T follicular helper cell (primary cell): ENCODE results near the gene AMFR.

ENCODE experiments used
- DNase-seq: peaks from one replicate; pipeline ENCODE4 v3.0.0-alpha.2; 2020; ENCODE audit warnings: low read depth

Gene AMFR

DNA sequence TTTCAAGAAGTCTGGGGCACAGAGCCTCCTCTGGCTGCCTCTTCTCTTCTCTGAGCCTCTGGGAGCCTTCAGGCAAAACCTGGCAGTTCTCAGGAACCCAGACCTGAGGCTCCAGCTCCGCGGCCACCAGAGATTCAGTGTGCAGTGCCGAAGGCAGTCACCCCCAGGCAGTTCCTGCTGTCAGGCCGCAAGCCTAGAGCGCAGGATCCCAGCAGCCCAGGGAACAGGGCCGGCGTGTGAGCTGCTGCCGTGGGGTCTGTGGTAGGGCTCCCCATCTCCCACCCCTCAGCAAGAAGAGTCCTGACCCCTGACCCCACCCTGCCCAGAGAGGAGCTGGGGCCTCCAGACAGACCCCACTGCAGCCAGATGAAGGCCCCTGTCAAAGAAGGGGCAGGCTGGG, 78.2 kb downstream of the AMFR start:
- DNase-seq: no peak

- DNase-seq: no peak
Observed at GRCh38 chr16:56346131-56346890, 79.0 kb downstream of the AMFR start.

- no peak for DNase-seq
Observed at GRCh38 chr16:56345406-56346050, 79.8 kb downstream of the AMFR start.

- DNase-seq: no peak
Observed at GRCh38 chr16:56344518-56345405, 80.6 kb downstream of the AMFR start.

DNA sequence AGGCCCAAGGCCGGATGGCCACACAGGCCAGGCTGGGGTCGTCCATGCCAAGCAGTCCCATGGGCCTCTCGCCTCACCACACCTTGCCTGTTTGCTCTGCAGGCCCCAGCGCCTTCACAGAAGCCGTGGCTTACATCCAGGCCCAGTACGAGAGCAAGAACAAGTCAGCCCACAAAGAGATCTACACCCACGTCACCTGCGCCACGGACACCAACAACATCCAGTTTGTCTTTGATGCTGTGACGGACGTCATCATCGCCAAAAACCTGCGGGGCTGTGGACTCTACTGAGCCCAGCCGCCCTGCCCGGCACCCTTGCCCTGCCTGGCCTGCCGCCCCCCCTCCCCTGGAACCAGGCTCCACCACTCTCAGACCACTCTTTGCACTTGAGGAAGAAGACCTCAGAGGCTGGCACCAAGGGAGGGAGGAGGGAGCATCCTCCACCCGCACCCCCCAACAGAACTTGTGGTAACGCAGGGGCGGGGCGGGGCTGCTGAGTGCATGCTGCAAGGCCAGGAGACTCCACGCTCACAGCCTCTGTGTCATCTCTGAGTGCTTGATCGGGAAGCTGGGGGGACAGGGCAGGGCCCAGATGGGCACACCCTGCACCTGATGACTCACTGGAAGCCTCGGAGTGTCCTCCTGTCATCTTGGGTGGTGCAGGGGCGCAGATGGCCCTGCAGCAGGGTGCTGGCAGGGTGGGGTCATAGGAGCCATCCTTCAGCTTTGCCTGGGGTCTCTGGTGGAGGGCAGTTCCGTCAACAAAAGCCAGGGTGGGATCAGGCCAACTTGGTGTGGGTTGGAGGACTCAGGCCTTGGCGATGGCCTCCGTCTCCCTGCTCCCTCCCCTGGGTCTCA, 81.5 kb downstream of the AMFR start:
- no peak for DNase-seq

DNA sequence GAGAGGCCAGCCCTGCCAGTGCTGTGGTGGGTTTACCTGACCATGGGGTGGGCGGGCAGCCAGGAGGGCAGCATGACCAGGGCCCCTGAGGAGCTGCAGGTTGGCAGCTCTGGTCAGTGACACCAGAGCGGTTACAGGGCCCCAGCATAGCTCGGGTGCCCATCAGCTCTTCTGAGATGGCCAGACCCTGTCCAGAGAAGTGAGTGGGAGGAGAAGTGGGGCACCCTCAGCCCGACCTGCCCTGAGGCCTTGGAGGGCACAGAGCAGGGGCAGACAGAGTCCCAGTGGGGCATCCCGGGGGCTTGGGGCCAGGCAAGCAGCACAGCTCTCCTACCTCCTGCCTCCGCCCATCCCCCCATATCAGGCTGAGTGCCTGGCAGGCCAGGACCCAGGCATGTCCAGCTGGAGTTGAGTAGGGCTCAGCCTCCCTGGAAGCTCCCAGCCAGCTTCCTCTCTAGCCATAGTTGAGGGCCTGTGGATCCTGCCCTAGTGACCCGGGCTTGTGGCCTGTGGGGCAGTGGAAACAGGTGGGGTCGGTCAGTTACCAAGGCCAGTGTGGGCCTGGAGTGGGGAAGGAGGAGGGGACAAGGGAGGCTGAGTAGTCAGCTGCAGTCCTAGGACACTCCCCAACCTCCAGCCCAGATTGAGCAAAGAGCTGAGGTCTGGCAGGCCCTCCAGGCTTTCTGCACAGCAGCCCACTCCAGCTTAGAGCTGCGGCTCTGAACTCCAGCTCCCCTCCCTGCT, 83.5 kb downstream of the AMFR start:
- DNase-seq: no peak

GRCh38 chr16:56340864-56341365, 84.4 kb downstream of the AMFR start:
- no peak for DNase-seq

- DNase-seq: no peak
Observed at GRCh38 chr16:56340416-56340815, 84.9 kb downstream of the AMFR start.

DNA sequence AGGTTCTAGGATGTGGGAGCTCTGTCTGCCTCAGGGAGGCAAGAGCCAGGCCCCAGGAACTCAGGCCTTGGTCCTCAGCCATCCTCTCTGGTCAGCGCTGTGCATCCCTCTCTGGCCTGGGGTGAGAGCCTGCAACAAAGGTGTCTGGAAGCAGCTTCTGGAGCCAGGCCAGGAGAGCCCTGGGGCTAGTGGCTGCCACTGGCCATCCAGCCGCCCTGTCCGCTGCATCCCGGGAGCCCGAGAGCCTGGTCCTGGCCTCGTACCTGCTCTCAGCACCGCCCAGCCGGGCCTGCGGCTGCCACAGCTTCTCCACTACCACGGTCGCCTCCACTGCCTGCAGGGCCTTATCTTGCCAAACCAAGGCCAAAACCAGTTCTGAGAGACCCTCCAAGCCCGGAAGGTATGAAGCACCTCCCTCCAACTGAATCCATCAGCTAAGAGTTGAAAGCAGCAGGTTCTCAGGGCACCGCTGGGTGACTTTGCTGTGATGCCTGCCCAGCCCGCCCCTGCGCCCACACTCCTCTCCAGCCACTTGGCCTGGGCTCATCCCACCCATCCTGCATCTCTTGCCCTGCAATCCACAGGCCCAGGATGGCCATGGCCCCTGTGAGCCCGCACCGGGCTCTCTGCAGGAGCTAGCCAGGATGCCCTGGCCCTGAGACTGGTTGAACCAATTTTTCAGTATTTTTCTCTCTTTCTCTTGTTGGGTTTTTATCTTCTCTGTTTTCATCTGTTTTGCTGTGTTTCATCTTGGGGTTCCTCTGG, 85.7 kb downstream of the AMFR start:
- no peak for DNase-seq

- DNase-seq: no peak
Observed at GRCh38 chr16:56338566-56339318, 86.6 kb downstream of the AMFR start.

GRCh38 chr16:56337858-56338325, 87.5 kb downstream of the AMFR start:
- DNase-seq: no peak

GRCh38 chr16:56337131-56337857, 88.1 kb downstream of the AMFR start:
- DNase-seq: no peak

- DNase-seq: no peak
Observed at GRCh38 chr16:56336711-56337110, 88.6 kb downstream of the AMFR start.

DNA sequence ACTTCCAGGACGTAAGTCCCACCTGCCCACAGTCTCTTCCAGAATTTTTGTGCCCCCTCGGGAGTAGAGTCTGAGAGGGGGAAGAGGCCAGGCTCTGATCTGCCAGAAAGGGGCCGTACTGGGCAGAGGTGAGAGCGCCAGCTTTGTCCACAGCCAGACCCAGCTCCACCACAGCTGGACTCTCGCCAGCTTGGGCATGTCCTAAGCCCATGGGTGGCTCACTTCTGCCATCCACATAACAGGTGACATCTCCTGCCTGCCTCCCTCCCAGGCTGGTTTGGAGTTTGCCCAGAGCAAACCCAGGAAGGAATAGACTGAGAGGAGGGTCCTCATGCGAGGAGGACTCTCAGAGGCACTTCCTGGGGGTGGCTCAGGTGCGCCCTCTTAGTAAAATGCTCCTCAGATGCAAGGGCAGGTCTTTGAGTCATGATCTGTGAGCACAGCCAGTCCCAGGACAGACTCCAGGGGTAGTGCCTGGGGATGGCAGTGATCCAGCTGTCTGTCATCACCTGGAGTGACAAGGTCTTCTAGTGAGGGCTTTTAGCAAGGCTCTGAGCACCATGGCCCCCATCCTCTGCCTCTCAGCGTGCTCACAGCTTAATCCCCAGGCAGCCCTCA, 89.2 kb downstream of the AMFR start:
- no peak for DNase-seq

DNA sequence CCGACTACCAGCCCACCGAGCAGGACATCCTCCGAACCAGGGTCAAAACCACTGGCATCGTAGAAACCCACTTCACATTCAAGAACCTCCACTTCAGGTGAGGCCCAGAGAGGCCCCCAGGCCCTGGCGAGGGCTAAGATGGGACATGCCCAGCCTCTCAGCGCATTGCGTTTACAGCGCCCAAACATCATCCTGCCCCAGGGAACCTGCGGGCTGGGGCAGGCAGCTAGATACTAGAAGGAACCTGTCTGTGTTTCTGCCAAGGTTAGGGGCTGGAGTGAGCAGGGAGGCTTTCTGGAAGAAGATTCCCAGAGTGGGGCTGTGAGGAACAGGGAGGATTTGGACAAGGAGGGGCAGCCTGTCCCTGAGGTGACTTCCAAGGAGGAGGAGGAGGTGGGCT, 90.6 kb downstream of the AMFR start:
- no peak for DNase-seq

DNA sequence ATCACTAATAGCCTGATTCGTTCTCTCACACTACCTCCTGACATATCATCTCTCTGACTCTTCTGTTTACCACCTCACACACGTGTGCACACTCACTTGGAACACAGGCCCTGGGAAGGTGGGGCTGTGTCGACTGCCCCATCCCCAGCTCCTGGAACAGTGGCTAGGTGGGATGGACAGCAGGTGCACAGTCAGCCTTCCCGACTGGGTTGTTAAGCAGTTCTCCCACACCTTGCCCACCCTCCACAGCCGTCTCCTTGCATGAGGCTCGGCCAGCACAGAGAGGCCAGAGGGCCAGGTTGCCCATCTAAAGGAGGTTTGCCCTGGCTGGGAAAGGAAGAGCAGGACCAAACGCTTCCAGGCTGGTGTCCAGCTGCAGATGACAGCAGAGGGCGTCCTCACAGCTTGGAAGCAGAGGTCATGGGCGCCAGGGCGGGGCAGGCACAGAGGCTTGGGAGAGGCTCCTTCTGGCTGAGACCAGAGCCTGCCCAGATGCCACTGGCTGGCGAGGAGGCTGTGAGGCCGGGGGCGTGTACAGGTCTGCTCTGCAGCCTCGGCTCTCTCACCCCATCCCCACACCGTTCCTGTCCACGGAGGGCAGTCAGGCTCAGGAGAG, 92.8 kb downstream of the AMFR start:
- no peak for DNase-seq

- no peak for DNase-seq
Observed at GRCh38 chr16:56331915-56332314, 93.4 kb downstream of the AMFR start.

DNA sequence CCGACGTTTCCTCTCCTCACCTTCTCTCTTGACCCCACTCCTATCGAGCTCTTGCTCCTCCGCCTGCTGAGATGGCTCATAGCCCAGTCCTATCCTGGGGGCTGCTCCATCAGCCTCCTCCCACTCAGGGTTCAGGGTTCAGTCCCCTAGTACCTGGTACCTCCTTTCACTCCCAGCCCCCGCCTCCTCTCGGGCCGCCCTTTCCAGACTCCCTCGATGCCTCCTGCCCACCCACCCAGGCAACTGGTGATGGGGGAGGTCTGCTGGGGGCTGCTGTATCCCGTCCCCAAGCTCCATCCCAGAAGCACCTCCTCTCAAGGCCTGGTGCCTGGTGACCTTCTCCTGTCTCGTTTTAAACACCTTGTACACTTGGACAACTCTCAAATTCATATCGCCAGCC, 93.9 kb downstream of the AMFR start:
- DNase-seq: no peak
